Neutrophil (primary cell): ENCODE results near the gene EP400.

Experiments used
- H3K27ac ChIP-seq: fragments of 200-600 bp; sonication (generic); 2 replicates; pipeline ENCODE4 v1.5.1; 2016; ENCODE audit warnings: mild to moderate bottlenecking, moderate library complexity
- H3K27me3 ChIP-seq: fragments of 200-600 bp; sonication (generic); 2 replicates; pipeline ENCODE4 v1.6.0; 2016; ENCODE audit warnings: mild to moderate bottlenecking
- H3K36me3 ChIP-seq: fragments of 200-600 bp; sonication (generic); 2 replicates; pipeline ENCODE4 v1.5.1; 2017
- H3K4me1 ChIP-seq, 2 experiments: fragments of 200-600 bp in 1 of 2; sonication (generic) in 1 of 2; 1 replicate in 1 of 2; 2 replicates in 1 of 2; pipeline versions ENCODE4 v1.5.1 to v1.6.1; 2013 to 2016; ENCODE audit warnings: low read depth in 1 of 2, low read length in 1 of 2, mild to moderate bottlenecking in 1 of 2, moderate library complexity in 1 of 2; ENCODE audit not compliant: control insufficient read depth in 1 of 2, insufficient read depth in 1 of 2
- H3K4me3 ChIP-seq, 2 experiments: fragments of 200-600 bp in 1 of 2; sonication (generic) in 1 of 2; 1 replicate in 1 of 2; 2 replicates in 1 of 2; pipeline ENCODE4 v1.5.1; 2013 to 2016; ENCODE audit warnings: low read depth in 1 of 2, low read length in 1 of 2, mild to moderate bottlenecking in 1 of 2, moderate library complexity in 1 of 2
- H3K9me3 ChIP-seq: fragments of 200-600 bp; sonication (generic); 2 replicates; pipeline ENCODE4 v1.5.1; 2016
- TF ChIP-seq, protein P1 (sequence below): fragments of 200-600 bp; sonication (generic); IDR thresholded peaks from 2 replicates; pipeline ENCODE4 v1.5.1; 2016; ENCODE audit warnings: antibody characterized with exemption

The EP400 gene

GRCh38 chr12:132084621-132085290 lies 135.0 kb downstream of the EP400 start:
- H3K27me3 ChIP-seq: no peaks in the 10 kb centered on the region
- H3K4me3 ChIP-seq: peak overlapping the region; percentile 75 to 90
- no peaks in the 10 kb centered on the region for H3K9me3 ChIP-seq
- TF ChIP-seq, protein P1, sequence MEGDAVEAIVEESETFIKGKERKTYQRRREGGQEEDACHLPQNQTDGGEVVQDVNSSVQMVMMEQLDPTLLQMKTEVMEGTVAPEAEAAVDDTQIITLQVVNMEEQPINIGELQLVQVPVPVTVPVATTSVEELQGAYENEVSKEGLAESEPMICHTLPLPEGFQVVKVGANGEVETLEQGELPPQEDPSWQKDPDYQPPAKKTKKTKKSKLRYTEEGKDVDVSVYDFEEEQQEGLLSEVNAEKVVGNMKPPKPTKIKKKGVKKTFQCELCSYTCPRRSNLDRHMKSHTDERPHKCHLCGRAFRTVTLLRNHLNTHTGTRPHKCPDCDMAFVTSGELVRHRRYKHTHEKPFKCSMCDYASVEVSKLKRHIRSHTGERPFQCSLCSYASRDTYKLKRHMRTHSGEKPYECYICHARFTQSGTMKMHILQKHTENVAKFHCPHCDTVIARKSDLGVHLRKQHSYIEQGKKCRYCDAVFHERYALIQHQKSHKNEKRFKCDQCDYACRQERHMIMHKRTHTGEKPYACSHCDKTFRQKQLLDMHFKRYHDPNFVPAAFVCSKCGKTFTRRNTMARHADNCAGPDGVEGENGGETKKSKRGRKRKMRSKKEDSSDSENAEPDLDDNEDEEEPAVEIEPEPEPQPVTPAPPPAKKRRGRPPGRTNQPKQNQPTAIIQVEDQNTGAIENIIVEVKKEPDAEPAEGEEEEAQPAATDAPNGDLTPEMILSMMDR: no peak
- H3K4me1 ChIP-seq: peaks cover 12 to 14% of the 10 kb centered on the region in 2 experiments
- H3K27ac ChIP-seq: peak overlapping the region; percentile 76
- peaks cover 10% of the 10 kb centered on the region for H3K36me3 ChIP-seq

- H3K4me3 ChIP-seq: peak overlapping the region; percentile 75 to 90
- TF ChIP-seq, protein P1: no peak
- H3K27ac ChIP-seq: peak overlapping the region; percentile 49
- peaks cover 12 to 14% of the 10 kb centered on the region in 2 experiments for H3K4me1 ChIP-seq
- H3K9me3 ChIP-seq: no peaks in the 10 kb centered on the region
- peaks cover 9% of the 10 kb centered on the region for H3K36me3 ChIP-seq
- H3K27me3 ChIP-seq: no peaks in the 10 kb centered on the region
Observed at GRCh38 chr12:132085291-132085635, 135.5 kb downstream of the EP400 start.

GRCh38 chr12:132089407-132089910 lies 139.7 kb downstream of the EP400 start:
- H3K4me1 ChIP-seq: peaks cover 6 to 8% of the 10 kb centered on the region in 2 experiments
- TF ChIP-seq, protein P1: no peak
- H3K9me3 ChIP-seq: no peaks in the 10 kb centered on the region
- no peak overlapping the region for H3K4me3 ChIP-seq
- H3K36me3 ChIP-seq: peaks cover 5% of the 10 kb centered on the region
- no peak overlapping the region for H3K27ac ChIP-seq
- H3K27me3 ChIP-seq: no peaks in the 10 kb centered on the region

- TF ChIP-seq, protein P1: no peak
- Histone ChIP-seq H3K4me1 (no peaks in the 10 kb centered on the region), H3K9me3 (no peaks in the 10 kb centered on the region), H3K36me3 (peaks cover 5% of the 10 kb centered on the region), H3K4me3 (no peak overlapping the region), H3K27ac (no peak overlapping the region), H3K27me3 (no peaks in the 10 kb centered on the region)
Observed at GRCh38 chr12:132094269-132094891, 144.6 kb downstream of the EP400 start.

DNA sequence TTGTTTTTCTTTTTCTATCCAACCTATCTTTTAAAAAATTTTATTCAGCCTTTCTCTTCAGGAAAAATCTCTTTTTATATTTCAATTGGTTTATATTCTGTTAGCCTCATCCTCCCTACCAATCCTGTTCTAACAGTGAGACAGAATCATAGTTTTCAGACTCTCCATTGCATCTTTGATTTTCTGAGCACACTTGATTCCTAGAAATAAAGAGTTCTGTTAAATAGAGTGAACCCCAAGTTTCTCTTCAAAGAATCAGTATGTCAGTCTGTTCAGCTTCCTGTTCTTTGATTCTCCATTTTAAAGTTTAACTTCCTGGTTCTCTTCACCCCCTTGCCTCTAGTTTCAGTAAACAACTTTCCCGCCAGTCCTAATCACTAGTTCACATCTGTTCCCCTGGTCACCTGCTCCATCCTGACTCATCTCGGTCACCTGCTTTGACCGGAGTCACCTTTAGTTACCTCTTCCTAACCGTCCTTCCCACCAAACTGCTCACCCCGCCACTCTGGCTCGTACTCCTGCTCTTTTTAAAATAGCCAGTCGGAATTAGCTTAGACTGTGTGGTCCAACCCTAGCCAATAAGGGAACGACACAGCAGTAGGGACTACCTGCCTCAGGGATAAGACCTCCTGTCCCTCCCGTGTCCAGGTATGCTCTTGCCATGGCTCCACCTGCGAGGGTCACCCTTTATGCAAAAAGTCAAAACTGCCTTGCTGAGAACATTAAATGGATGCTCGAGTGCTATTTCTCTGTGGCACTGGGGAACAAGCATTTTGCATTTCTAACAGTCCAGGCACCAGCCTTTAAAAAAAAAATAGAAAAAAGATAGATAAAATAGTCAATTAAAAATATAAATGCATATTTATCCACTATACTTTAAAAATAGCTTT lies 146.0 kb downstream of the EP400 start:
- Histone ChIP-seq H3K9me3 (no peaks in the 10 kb centered on the region), H3K27ac (no peak overlapping the region), H3K4me3 (no peak overlapping the region), H3K27me3 (no peaks in the 10 kb centered on the region), H3K4me1 (no peaks in the 10 kb centered on the region), H3K36me3 (peaks cover 19% of the 10 kb centered on the region)
- TF ChIP-seq, protein P1: no peak
